Hematopoietic multipotent progenitor cell treated with erythropoietin and hydrocortisone succinate and interleukin-3 and kit ligand, for 6 days (in vitro differentiated cells): Measurements from ENCODE around the gene SPTBN5.

Experiments used
- DNase-seq: peaks from one replicate; pipeline ENCODE4 v3.0.0-alpha.2; 2015

The SPTBN5 gene

GRCh38 chr15:41821831-41822230, 72.0 kb downstream of the SPTBN5 start:
- no peak for DNase-seq

- DNase-seq: no peak
These were observed 72.9 kb downstream of the SPTBN5 start for GRCh38 chr15:41820791-41821423.

GRCh38 chr15:41819455-41820050, 74.3 kb downstream of the SPTBN5 start:
- DNase-seq: no peak

- DNase-seq: no peak
These were observed 76.1 kb downstream of the SPTBN5 start for GRCh38 chr15:41817781-41818180.

GRCh38 chr15:41817327-41817726, 76.5 kb downstream of the SPTBN5 start:
- DNase-seq: no peak

- DNase-seq: no peak
These were observed 77.1 kb downstream of the SPTBN5 start for GRCh38 chr15:41816788-41817187.

GRCh38 chr15:41814534-41814933, 79.3 kb downstream of the SPTBN5 start:
- DNase-seq: no peak

- DNase-seq: no peak
These were observed 80.4 kb downstream of the SPTBN5 start for GRCh38 chr15:41813426-41813825.

- DNase-seq: no peak
These were observed 81.0 kb downstream of the SPTBN5 start for GRCh38 chr15:41812820-41813375.

GRCh38 chr15:41811432-41812195, 82.2 kb downstream of the SPTBN5 start:
- peak; percentile 89 for DNase-seq

GRCh38 chr15:41810651-41811431, 83.0 kb downstream of the SPTBN5 start:
- no peak for DNase-seq

GRCh38 chr15:41809526-41810220, 84.2 kb downstream of the SPTBN5 start:
- DNase-seq: peak; percentile 19

GRCh38 chr15:41809121-41809520, 84.7 kb downstream of the SPTBN5 start:
- no peak for DNase-seq

- no peak for DNase-seq
These were observed 87.3 kb downstream of the SPTBN5 start for GRCh38 chr15:41806291-41807181.

- no peak for DNase-seq
These were observed 88.1 kb downstream of the SPTBN5 start for GRCh38 chr15:41805711-41806110.

- no peak for DNase-seq
These were observed 88.8 kb downstream of the SPTBN5 start for GRCh38 chr15:41804916-41805666.

- DNase-seq: no peak
These were observed 89.5 kb downstream of the SPTBN5 start for GRCh38 chr15:41804361-41804760.

GRCh38 chr15:41801850-41802455, 91.9 kb downstream of the SPTBN5 start:
- no peak for DNase-seq

- no peak for DNase-seq
These were observed 92.7 kb downstream of the SPTBN5 start for GRCh38 chr15:41801185-41801584.

- DNase-seq: no peak
These were observed 94.4 kb downstream of the SPTBN5 start for GRCh38 chr15:41799488-41799805.
